GM21717 (cell line): ENCODE results near the gene NFKB2.
A peak's percentile ranks its signal among the peaks of the same experiment; 100 is the strongest.

ENCODE experiments used
- ATAC-seq: cut with Tn5 transposase; IDR thresholded peaks from one replicate; pipeline ENCODE4 v1.9.1; 2021; ENCODE audit warnings: mild to moderate bottlenecking, moderate library complexity; ENCODE audit not compliant: unreplicated experiment

NFKB2 gene

GRCh38 chr10:102407425-102408130 is 12.1 kb downstream of the NFKB2 start:
- ATAC-seq = no peak

GRCh38 chr10:102408131-102408727 is 12.7 kb downstream of the NFKB2 start:
- ATAC-seq = no peak

- ATAC-seq = no peak
Measured at GRCh38 chr10:102408728-102409603, 13.5 kb downstream of the NFKB2 start.

- no peak for ATAC-seq
Measured at GRCh38 chr10:102409604-102410428, 14.3 kb downstream of the NFKB2 start.

GRCh38 chr10:102410429-102411073 is 15.0 kb downstream of the NFKB2 start:
- no peak for ATAC-seq

- no peak for ATAC-seq
Measured at GRCh38 chr10:102411341-102412255, 16.1 kb downstream of the NFKB2 start.

GRCh38 chr10:102412293-102412692 is 16.8 kb downstream of the NFKB2 start:
- no peak for ATAC-seq

GRCh38 chr10:102413053-102413705 is 17.7 kb downstream of the NFKB2 start:
- no peak for ATAC-seq

GRCh38 chr10:102413806-102414561 is 18.5 kb downstream of the NFKB2 start:
- ATAC-seq = no peak

GRCh38 chr10:102414749-102415148 is 19.2 kb downstream of the NFKB2 start:
- ATAC-seq = no peak

GRCh38 chr10:102416283-102416682 is 20.8 kb downstream of the NFKB2 start:
- ATAC-seq = no peak

- ATAC-seq = no peak
Measured at GRCh38 chr10:102416695-102417094, 21.2 kb downstream of the NFKB2 start.

- ATAC-seq = no peak
Measured at GRCh38 chr10:102418622-102419268, 23.2 kb downstream of the NFKB2 start, which contains the start of gene PSD. Gene PSD, minus strand, starts transcription at chr10:102418785. Its CDS starts 1,747 bp downstream, at chr10:102417038.

- ATAC-seq = no peak
Measured at GRCh38 chr10:102419269-102420180, 24.0 kb downstream of the NFKB2 start.

GRCh38 chr10:102420181-102420713 is 24.7 kb downstream of the NFKB2 start:
- ATAC-seq = peak; percentile 0
